HG03354 (cell line): ENCODE measurements around the gene PKM.
A peak's percentile ranks its signal among the peaks of the same experiment; 100 is the strongest.

ENCODE experiments used
- ATAC-seq: cut with Tn5 transposase; IDR thresholded peaks from one replicate; pipeline ENCODE4 v1.9.1; 2021; ENCODE audit warnings: mild to moderate bottlenecking; ENCODE audit not compliant: unreplicated experiment, poor library complexity, severe bottlenecking

The PKM gene

GRCh38 chr15:72166716-72167417 lies 64.1 kb downstream of the PKM start:
- ATAC-seq = no peak

- ATAC-seq = no peak
Observed at GRCh38 chr15:72163719-72164118, 67.3 kb downstream of the PKM start.

- no peak for ATAC-seq
Observed at GRCh38 chr15:72162569-72162968, 68.4 kb downstream of the PKM start.

GRCh38 chr15:72161361-72162132 lies 69.4 kb downstream of the PKM start:
- no peak for ATAC-seq

GRCh38 chr15:72160696-72161245 lies 70.2 kb downstream of the PKM start:
- ATAC-seq = no peak

GRCh38 chr15:72156928-72157327 lies 74.1 kb downstream of the PKM start:
- no peak for ATAC-seq

GRCh38 chr15:72155635-72156616 lies 75.1 kb downstream of the PKM start:
- ATAC-seq = peak; percentile 75

GRCh38 chr15:72155003-72155621 lies 75.9 kb downstream of the PKM start:
- no peak for ATAC-seq

GRCh38 chr15:72154316-72154715 lies 76.7 kb downstream of the PKM start:
- no peak for ATAC-seq

- ATAC-seq = no peak
Observed at GRCh38 chr15:72153269-72154000, 77.6 kb downstream of the PKM start.
